Smooth muscle cell (in vitro differentiated cells): ENCODE results near the gene IRGC. TPM values are rescaled to one million over a fixed set of nuclear protein-coding genes. Genes with fewer than 3 reads are reported as not detected.

Experiments
- DNase-seq: peaks from one replicate; lab custom pipeline; 2025; ENCODE audit not compliant: unreplicated experiment; lab: John Stamatoyannopoulos, UW
- H2AFZ ChIP-seq: fragments of 200-600 bp; sonication (generic); 2 replicates; pipeline ENCODE4 v1.6.0; 2016; ENCODE audit warnings: antibody characterized with exemption, low read depth, mild to moderate bottlenecking
- H3F3A ChIP-seq: fragments of 200-600 bp; sonication (generic); 2 replicates; pipeline ENCODE4 v1.6.0; 2017; ENCODE audit warnings: antibody characterized with exemption, low read depth
- H3K27ac ChIP-seq: fragments of 200-600 bp; sonication (generic); 2 replicates; pipeline ENCODE4 v1.5.1; 2016; ENCODE audit warnings: low read depth, mild to moderate bottlenecking
- H3K27me3 ChIP-seq: fragments of 200-600 bp; sonication (generic); 2 replicates; pipeline ENCODE4 v1.6.1; 2016; ENCODE audit warnings: low read depth, mild to moderate bottlenecking
- H3K36me3 ChIP-seq: fragments of 200-600 bp; sonication (generic); 2 replicates; pipeline ENCODE4 v1.5.1; 2016; ENCODE audit warnings: low read depth
- H3K4me1 ChIP-seq: fragments of 200-600 bp; sonication (generic); 2 replicates; pipeline ENCODE4 v1.5.1; 2016; ENCODE audit warnings: low read depth
- H3K4me2 ChIP-seq: fragments of 200-600 bp; sonication (generic); 2 replicates; pipeline ENCODE4 v1.6.0; 2016; ENCODE audit warnings: mild to moderate bottlenecking
- H3K4me3 ChIP-seq: fragments of 200-600 bp; sonication (generic); 2 replicates; pipeline ENCODE4 v1.5.1; 2016; ENCODE audit warnings: mild to moderate bottlenecking
- H3K79me2 ChIP-seq: fragments of 200-600 bp; sonication (generic); 2 replicates; pipeline ENCODE4 v1.6.0; 2016; ENCODE audit warnings: low read depth, mild to moderate bottlenecking
- H3K9ac ChIP-seq: fragments of 200-600 bp; sonication (generic); 2 replicates; pipeline ENCODE4 v1.6.0; 2016; ENCODE audit warnings: low read depth
- H3K9me3 ChIP-seq: fragments of 200-600 bp; sonication (generic); replicated peaks from 2 replicates; pipeline ENCODE4 v1.5.1; 2016; ENCODE audit warnings: low read depth
- H4K20me1 ChIP-seq: fragments of 200-600 bp; sonication (generic); 2 replicates; pipeline ENCODE4 v1.6.0; 2016; ENCODE audit warnings: low read depth
- WGBS: methylation state at CpG from one replicate; pipeline ENCODE4 v1.1.7; 2016; ENCODE audit warnings: low lambda C conversion rate; 5-methylcytosine and 5-hydroxymethylcytosine counted together
- polyA plus RNA-seq: library from polyadenylated mRNA; unstranded; fragments of >200 nt; fragmentation: Nextera tagmentation; extraction: Ambion mirVana; gene quantifications from 2 replicates; pipeline ENCODE4 v1.2.1, GENCODE V29; 2016
- total RNA-seq: library from RNA; depleted of rRNA; stranded (reverse); fragments of >200 nt; gene quantifications from 2 replicates; pipeline ENCODE4 v1.2.3, GENCODE V29; 2014
- TF ChIP-seq, protein P1 (sequence below): fragments of 200-600 bp; sonication (generic); IDR thresholded peaks from 2 replicates; pipeline ENCODE4 v1.5.1; 2017; ENCODE audit warnings: borderline replicate concordance, mild to moderate bottlenecking, antibody characterized with exemption; ENCODE audit not compliant: insufficient read depth, poor library complexity, severe bottlenecking

IRGC gene
- total and polyA plus RNA-seq, 2 experiments from 2014 or later: not detected

DNA sequence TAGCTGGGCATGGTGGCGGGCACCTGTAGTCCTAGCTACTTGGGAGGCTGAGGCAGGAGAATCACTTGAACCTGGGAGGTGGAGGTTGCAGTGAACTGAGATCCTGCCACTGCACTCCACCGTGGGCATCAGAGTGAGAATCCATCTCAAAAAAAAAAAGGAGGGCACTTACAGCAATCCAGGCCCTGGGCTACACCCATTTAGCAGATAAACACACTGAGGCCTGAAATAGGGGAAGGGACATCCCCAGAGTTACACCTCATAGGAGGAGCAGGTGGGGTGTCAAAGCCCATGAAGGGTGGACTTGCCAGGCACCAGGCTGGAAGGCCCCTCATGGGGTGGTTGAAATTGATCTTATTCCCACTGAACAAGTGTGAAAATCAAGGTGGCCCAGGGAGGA is 32.0 kb upstream of the IRGC start:
- no peak overlapping the region for H2AFZ ChIP-seq
- H3K27me3 ChIP-seq: no peaks in the 10 kb centered on the region
- no peaks in the 10 kb centered on the region for H3K9me3 ChIP-seq
- H3K36me3 ChIP-seq: no peaks in the 10 kb centered on the region
- no peaks in the 10 kb centered on the region for H4K20me1 ChIP-seq
- TF ChIP-seq, protein P1, sequence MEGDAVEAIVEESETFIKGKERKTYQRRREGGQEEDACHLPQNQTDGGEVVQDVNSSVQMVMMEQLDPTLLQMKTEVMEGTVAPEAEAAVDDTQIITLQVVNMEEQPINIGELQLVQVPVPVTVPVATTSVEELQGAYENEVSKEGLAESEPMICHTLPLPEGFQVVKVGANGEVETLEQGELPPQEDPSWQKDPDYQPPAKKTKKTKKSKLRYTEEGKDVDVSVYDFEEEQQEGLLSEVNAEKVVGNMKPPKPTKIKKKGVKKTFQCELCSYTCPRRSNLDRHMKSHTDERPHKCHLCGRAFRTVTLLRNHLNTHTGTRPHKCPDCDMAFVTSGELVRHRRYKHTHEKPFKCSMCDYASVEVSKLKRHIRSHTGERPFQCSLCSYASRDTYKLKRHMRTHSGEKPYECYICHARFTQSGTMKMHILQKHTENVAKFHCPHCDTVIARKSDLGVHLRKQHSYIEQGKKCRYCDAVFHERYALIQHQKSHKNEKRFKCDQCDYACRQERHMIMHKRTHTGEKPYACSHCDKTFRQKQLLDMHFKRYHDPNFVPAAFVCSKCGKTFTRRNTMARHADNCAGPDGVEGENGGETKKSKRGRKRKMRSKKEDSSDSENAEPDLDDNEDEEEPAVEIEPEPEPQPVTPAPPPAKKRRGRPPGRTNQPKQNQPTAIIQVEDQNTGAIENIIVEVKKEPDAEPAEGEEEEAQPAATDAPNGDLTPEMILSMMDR: no peak
- H3K4me1 ChIP-seq: peaks cover 4% of the 10 kb centered on the region
- 75% methylated on average over 2 of the region's 2 CpGs for WGBS
- H3F3A ChIP-seq: no peaks in the 10 kb centered on the region
- no peak overlapping the region for H3K4me3 ChIP-seq
- DNase-seq: no peak
- H3K9ac ChIP-seq: no peak overlapping the region
- no peak overlapping the region for H3K27ac ChIP-seq
- H3K79me2 ChIP-seq: no peaks in the 10 kb centered on the region
- H3K4me2 ChIP-seq: no peak overlapping the region

DNA sequence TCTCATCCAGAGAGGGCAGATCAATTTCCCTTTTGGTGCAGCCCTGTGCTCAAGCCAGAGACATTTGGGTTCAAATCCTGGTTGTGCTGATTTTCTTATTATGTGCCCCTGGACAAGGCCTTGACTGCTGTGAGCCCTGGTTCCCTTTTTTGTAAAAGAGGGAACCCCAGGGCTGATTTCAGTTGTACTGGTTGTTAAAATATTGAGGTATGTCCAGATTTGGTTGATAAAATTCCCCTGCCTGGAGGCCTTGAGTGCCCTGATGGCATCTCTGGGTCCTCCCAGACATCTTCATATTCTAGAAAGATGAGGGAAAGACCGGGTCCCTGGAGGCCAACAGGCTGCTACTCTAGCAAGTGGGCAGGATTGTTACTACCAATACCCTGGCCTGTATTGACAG is 31.6 kb upstream of the IRGC start:
- no peaks in the 10 kb centered on the region for H3K27me3 ChIP-seq
- H3K4me1 ChIP-seq: peaks cover 4% of the 10 kb centered on the region
- no peaks in the 10 kb centered on the region for H3K79me2 ChIP-seq
- H3K36me3 ChIP-seq: no peaks in the 10 kb centered on the region
- H3K4me3 ChIP-seq: no peak overlapping the region
- TF ChIP-seq, protein P1: no peak
- H3K4me2 ChIP-seq: no peak overlapping the region
- 96% methylated on average over 1 of the region's 1 CpG for WGBS
- no peak overlapping the region for H2AFZ ChIP-seq
- no peaks in the 10 kb centered on the region for H3K9me3 ChIP-seq
- no peak for DNase-seq
- no peak overlapping the region for H3K27ac ChIP-seq
- H3K9ac ChIP-seq: no peak overlapping the region
- H4K20me1 ChIP-seq: no peaks in the 10 kb centered on the region
- H3F3A ChIP-seq: no peaks in the 10 kb centered on the region

DNA sequence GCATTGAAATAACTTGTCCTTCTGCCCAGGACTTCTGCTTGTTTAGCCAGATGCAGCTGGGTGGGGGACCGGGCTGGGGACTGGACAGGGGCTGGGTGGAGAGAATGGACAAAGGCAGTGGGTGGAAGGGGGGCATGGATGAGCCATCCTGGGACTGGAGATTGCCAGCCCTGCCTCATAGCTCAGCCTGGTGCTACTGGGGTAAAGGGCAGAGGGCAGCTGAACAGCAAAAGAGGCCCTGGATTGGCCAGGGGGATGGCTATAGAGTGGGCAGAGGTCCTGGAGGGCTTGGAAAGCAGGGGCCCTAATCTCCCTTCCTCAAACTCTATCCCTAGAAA is 28.2 kb upstream of the IRGC start:
- Histone ChIP-seq H3K4me2 (no peak overlapping the region), H3K4me1 (peaks cover 4% of the 10 kb centered on the region), H3F3A (no peaks in the 10 kb centered on the region), H3K36me3 (no peaks in the 10 kb centered on the region), H3K4me3 (no peak overlapping the region), H3K9me3 (no peaks in the 10 kb centered on the region), H2AFZ (no peak overlapping the region), H3K27ac (no peak overlapping the region), H4K20me1 (no peaks in the 10 kb centered on the region), H3K27me3 (no peaks in the 10 kb centered on the region), H3K9ac (no peak overlapping the region), H3K79me2 (no peaks in the 10 kb centered on the region)
- WGBS: 80% methylated on average over 1 of the region's 1 CpG
- DNase-seq: no peak
- TF ChIP-seq, protein P1: no peak

DNA sequence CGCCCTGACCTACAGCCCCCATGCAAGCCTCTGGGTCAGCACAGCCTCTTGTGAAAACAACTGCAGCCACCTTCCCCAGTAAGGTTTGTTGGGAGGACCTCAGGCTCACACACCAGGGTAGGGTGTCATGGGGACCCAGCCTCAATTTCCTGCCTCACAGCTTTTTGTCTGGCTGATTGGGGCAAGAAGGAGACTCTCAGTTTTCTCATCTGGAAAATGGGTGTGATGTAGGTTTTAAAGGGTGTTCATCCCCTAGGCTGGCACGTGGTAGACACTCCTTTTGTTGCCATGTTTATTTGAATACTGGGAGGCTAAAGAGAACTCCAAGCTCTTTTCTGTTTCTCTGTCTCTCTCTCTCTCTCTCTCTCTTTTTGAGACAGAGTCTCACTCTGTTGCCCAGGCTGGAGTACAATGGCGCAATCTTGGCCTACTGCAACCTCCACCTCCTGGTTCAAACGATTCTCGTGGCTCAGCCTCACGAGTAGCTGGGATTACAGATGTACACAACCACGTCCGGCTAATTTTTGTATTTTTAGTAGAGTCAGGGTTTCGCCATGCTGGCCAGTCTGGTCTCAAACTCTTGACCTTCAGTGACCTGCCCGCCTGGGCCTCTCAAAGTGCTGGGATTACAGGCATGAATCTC is 27.7 kb upstream of the IRGC start:
- Histone ChIP-seq H3K4me2 (no peak overlapping the region), H3F3A (no peaks in the 10 kb centered on the region), H3K4me3 (no peak overlapping the region), H3K36me3 (no peaks in the 10 kb centered on the region), H2AFZ (no peak overlapping the region), H3K4me1 (peaks cover 4% of the 10 kb centered on the region), H3K27ac (no peak overlapping the region), H3K79me2 (no peaks in the 10 kb centered on the region), H3K27me3 (no peaks in the 10 kb centered on the region), H4K20me1 (no peaks in the 10 kb centered on the region), H3K9me3 (no peaks in the 10 kb centered on the region), H3K9ac (no peak overlapping the region)
- 90% methylated on average over 10 of the region's 10 CpGs for WGBS
- TF ChIP-seq, protein P1: no peak
- DNase-seq: no peak
